GM23338 (cell line): Measurements from ENCODE around the gene PDGFC. TPM values are rescaled to one million over a fixed set of nuclear protein-coding genes. Genes with fewer than 3 reads are reported as not detected.

Experiments
- ATAC-seq: fragments of 200-7000 bp; cut with Tn5 transposase; 3 replicates; pipeline ENCODE4 v1.9.1; 2020
- DNase-seq: peaks from one replicate; pipeline ENCODE4 v3.0.0-alpha.2; 2015; ENCODE audit warnings: low spot score
- H2AFZ ChIP-seq: fragments of 200-600 bp; sonication (generic); 2 replicates; pipeline ENCODE4 v1.8.0; 2016; ENCODE audit warnings: antibody characterized with exemption, mild to moderate bottlenecking, moderate library complexity
- H3F3A ChIP-seq: fragments of 200-600 bp; sonication (generic); replicated peaks from 2 replicates; pipeline ENCODE4 v1.8.0; 2017; ENCODE audit warnings: antibody characterized with exemption, mixed run types, low read depth
- H3K27ac ChIP-seq: fragments of 200-600 bp; sonication (generic); 2 replicates; pipeline ENCODE4 v1.6.1; 2016; ENCODE audit warnings: low read depth
- H3K27me3 ChIP-seq: fragments of 200-600 bp; sonication (generic); 2 replicates; pipeline ENCODE4 v1.8.0; 2016; ENCODE audit warnings: mild to moderate bottlenecking, mixed run types, moderate library complexity; ENCODE audit not compliant: insufficient read depth
- H3K36me3 ChIP-seq: fragments of 200-600 bp; sonication (generic); 2 replicates; pipeline ENCODE4 v1.8.0; 2016; ENCODE audit warnings: mild to moderate bottlenecking; ENCODE audit not compliant: insufficient read depth
- H3K4me1 ChIP-seq: fragments of 200-600 bp; sonication (generic); 2 replicates; pipeline ENCODE4 v1.8.0; 2016; ENCODE audit warnings: mild to moderate bottlenecking, moderate library complexity; ENCODE audit not compliant: insufficient read depth
- H3K4me2 ChIP-seq: fragments of 200-600 bp; sonication (generic); 2 replicates; pipeline ENCODE4 v1.7.1; 2017; ENCODE audit warnings: mixed run types
- H3K4me3 ChIP-seq: fragments of 200-600 bp; sonication (generic); 2 replicates; pipeline ENCODE4 v1.6.1; 2016; ENCODE audit warnings: mixed run types
- H3K79me2 ChIP-seq: fragments of 200-600 bp; sonication (generic); replicated peaks from 2 replicates; pipeline ENCODE4 v1.8.0; 2017; ENCODE audit warnings: mild to moderate bottlenecking; ENCODE audit not compliant: insufficient read depth
- H3K9me2 ChIP-seq: fragments of 200-600 bp; sonication (generic); 2 replicates; pipeline ENCODE4 v1.8.0; 2017; ENCODE audit not compliant: insufficient read depth
- H4K20me1 ChIP-seq: fragments of 200-600 bp; sonication (generic); replicated peaks from 2 replicates; pipeline ENCODE4 v1.8.0; 2017; ENCODE audit warnings: mild to moderate bottlenecking; ENCODE audit not compliant: insufficient read depth
- H3K27ac Mint-ChIP-seq: 2 replicates; pipeline ENCODE4 v1.8.0; 2020; ENCODE audit warnings: inconsistent platforms, mild to moderate bottlenecking, moderate library complexity, mixed read lengths
- H3K27me3 Mint-ChIP-seq: 3 replicates; pipeline ENCODE4 v1.8.0; 2022; ENCODE audit warnings: low read depth, mild to moderate bottlenecking, moderate library complexity, mixed read lengths, inconsistent platforms; ENCODE audit not compliant: insufficient read depth, poor library complexity
- H3K36me3 Mint-ChIP-seq: 3 replicates; pipeline ENCODE4 v1.8.0; 2021; ENCODE audit warnings: low read depth, mild to moderate bottlenecking, inconsistent platforms, moderate library complexity, mixed read lengths
- H3K4me1 Mint-ChIP-seq: 3 replicates; pipeline ENCODE4 v1.8.0; 2020; ENCODE audit warnings: mild to moderate bottlenecking, inconsistent platforms, mixed read lengths
- H3K4me3 Mint-ChIP-seq: 3 replicates; pipeline ENCODE4 v1.8.0; 2021; ENCODE audit warnings: moderate library complexity, mild to moderate bottlenecking, inconsistent platforms, mixed read lengths
- H3K9me3 Mint-ChIP-seq: 3 replicates; pipeline ENCODE4 v1.8.0; 2020; ENCODE audit warnings: moderate library complexity, mild to moderate bottlenecking, inconsistent platforms, mixed read lengths
- CREB1 ChIP-seq: fragments of 250-450 bp; sonication (Bioruptor Pico); IDR thresholded peaks from 2 replicates; pipeline ENCODE4 v1.5.0; 2020; ENCODE audit warnings: low read depth, mild to moderate bottlenecking, moderate library complexity
- EZH2 ChIP-seq: fragments of 200-600 bp; sonication (generic); IDR thresholded peaks from one replicate; pipeline ENCODE4 v1.8.0; 2017; ENCODE audit warnings: antibody characterized with exemption, mild to moderate bottlenecking, low read depth; ENCODE audit not compliant: unreplicated experiment
- JUNB ChIP-seq: IDR thresholded peaks from one replicate; pipeline ENCODE4 v1.6.1; 2016; ENCODE audit warnings: antibody characterized with exemption; ENCODE audit not compliant: unreplicated experiment
- NANOG ChIP-seq: IDR thresholded peaks from 2 replicates; pipeline ENCODE4 v1.6.1; 2016; ENCODE audit warnings: antibody characterized with exemption, borderline replicate concordance
- POLR2AphosphoS5 ChIP-seq: IDR thresholded peaks from 2 replicates; pipeline ENCODE4 v1.6.1; 2016; ENCODE audit warnings: antibody characterized with exemption, low read depth
- STAT1 ChIP-seq: IDR thresholded peaks from one replicate; pipeline ENCODE4 v1.6.1; 2016; ENCODE audit warnings: antibody characterized with exemption; ENCODE audit not compliant: unreplicated experiment
- ZNF114 ChIP-seq: fragments of 250-450 bp; sonication (Bioruptor Pico); IDR thresholded peaks from 2 replicates; pipeline ENCODE4 v1.5.0; 2020; ENCODE audit warnings: mild to moderate bottlenecking, moderate library complexity
- ZNF331 ChIP-seq: fragments of 250-450 bp; sonication (Bioruptor Pico); IDR thresholded peaks from 2 replicates; pipeline ENCODE4 v1.5.0; 2020; ENCODE audit warnings: low read depth, mild to moderate bottlenecking, moderate library complexity
- ZNF462 ChIP-seq: fragments of 250-450 bp; sonication (Bioruptor Pico); IDR thresholded peaks from 2 replicates; pipeline ENCODE4 v1.5.0; 2020; ENCODE audit warnings: mild to moderate bottlenecking, moderate library complexity
- polyA plus RNA-seq: library from polyadenylated mRNA; unstranded; fragments of >200 nt; fragmentation: Nextera tagmentation; extraction: Ambion mirVana; gene quantifications from 2 replicates; pipeline ENCODE4 v1.2.1, GENCODE V29; 2016
- total RNA-seq: library from RNA; depleted of rRNA; stranded (reverse); fragments of >200 nt; shearing (Covaris generic); gene quantifications from 2 replicates; pipeline ENCODE4 v1.2.3, GENCODE V29; 2014
- TF ChIP-seq, protein P1 (sequence below): IDR thresholded peaks from one replicate; pipeline ENCODE4 v1.6.1; 2018; ENCODE audit warnings: antibody characterized with exemption; ENCODE audit not compliant: unreplicated experiment
- TF ChIP-seq, protein P2 (sequence below): IDR thresholded peaks from 2 replicates; pipeline ENCODE4 v1.6.1; 2016; ENCODE audit warnings: antibody characterized with exemption
- TF ChIP-seq, protein P3 (sequence below), 2 experiments: fragments of 200-600 bp in 1 of 2; sonication (generic) in 1 of 2; conservative IDR thresholded peaks; 2 replicates each; pipeline versions ENCODE4 v1.5.1 to v1.6.1; 2016 to 2017; ENCODE audit warnings: antibody characterized with exemption in 2 of 2, low read depth in 2 of 2, mild to moderate bottlenecking in 2 of 2, moderate library complexity in 1 of 2

Gene PDGFC
- total and polyA plus RNA-seq, 2 experiments from 2014 or later: 1.3 to 3.4 TPM

DNA sequence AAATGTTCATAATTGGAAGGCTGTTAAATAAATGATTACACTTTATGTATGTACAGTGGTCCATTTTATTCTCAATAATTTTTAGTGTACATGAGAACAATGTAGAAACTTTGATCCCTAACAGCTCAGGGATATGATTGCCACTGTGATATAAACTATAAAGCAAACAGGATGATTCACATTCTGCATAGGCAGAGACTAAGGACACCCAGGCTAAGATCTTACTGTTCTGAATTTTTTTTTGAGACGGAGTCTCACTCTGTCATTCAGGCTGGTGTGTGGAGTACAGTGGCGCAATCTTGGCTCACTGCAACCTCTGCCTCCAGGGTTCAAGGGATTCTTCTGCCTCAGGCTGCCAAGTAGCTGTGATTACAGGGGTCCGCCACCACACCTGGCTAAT, 186.6 kb downstream of the PDGFC start:
- no peaks in the 10 kb centered on the region for H3K4me1 ChIP-seq
- no peak overlapping the region for H2AFZ ChIP-seq
- H3K27ac ChIP-seq: no peak overlapping the region
- H3F3A ChIP-seq: no peaks in the 10 kb centered on the region
- no peaks in the 10 kb centered on the region for H3K27me3 ChIP-seq
- Mint-ChIP-seq H3K27ac (no peak overlapping the region), H3K4me1 (no peaks in the 10 kb centered on the region), H3K4me3 (no peak overlapping the region), H3K36me3 (no peaks in the 10 kb centered on the region), H3K27me3 (no peaks in the 10 kb centered on the region), H3K9me3 (no peaks in the 10 kb centered on the region)
- no peak overlapping the region for H3K4me3 ChIP-seq
- peaks cover 7% of the 10 kb centered on the region; the same call in 1 of the 2 replicates for H3K9me2 ChIP-seq
- no peaks in the 10 kb centered on the region for H3K79me2 ChIP-seq
- ATAC-seq (no peak), DNase-seq (no peak)
- TF ChIP-seq, protein P1, sequence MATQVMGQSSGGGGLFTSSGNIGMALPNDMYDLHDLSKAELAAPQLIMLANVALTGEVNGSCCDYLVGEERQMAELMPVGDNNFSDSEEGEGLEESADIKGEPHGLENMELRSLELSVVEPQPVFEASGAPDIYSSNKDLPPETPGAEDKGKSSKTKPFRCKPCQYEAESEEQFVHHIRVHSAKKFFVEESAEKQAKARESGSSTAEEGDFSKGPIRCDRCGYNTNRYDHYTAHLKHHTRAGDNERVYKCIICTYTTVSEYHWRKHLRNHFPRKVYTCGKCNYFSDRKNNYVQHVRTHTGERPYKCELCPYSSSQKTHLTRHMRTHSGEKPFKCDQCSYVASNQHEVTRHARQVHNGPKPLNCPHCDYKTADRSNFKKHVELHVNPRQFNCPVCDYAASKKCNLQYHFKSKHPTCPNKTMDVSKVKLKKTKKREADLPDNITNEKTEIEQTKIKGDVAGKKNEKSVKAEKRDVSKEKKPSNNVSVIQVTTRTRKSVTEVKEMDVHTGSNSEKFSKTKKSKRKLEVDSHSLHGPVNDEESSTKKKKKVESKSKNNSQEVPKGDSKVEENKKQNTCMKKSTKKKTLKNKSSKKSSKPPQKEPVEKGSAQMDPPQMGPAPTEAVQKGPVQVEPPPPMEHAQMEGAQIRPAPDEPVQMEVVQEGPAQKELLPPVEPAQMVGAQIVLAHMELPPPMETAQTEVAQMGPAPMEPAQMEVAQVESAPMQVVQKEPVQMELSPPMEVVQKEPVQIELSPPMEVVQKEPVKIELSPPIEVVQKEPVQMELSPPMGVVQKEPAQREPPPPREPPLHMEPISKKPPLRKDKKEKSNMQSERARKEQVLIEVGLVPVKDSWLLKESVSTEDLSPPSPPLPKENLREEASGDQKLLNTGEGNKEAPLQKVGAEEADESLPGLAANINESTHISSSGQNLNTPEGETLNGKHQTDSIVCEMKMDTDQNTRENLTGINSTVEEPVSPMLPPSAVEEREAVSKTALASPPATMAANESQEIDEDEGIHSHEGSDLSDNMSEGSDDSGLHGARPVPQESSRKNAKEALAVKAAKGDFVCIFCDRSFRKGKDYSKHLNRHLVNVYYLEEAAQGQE: no peak
- TF ChIP-seq, protein P2, sequence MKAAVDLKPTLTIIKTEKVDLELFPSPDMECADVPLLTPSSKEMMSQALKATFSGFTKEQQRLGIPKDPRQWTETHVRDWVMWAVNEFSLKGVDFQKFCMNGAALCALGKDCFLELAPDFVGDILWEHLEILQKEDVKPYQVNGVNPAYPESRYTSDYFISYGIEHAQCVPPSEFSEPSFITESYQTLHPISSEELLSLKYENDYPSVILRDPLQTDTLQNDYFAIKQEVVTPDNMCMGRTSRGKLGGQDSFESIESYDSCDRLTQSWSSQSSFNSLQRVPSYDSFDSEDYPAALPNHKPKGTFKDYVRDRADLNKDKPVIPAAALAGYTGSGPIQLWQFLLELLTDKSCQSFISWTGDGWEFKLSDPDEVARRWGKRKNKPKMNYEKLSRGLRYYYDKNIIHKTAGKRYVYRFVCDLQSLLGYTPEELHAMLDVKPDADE: no peak
- TF ChIP-seq ZNF114: no peak
- no peak for TF ChIP-seq CREB1
- TF ChIP-seq EZH2: no peak
- no peak for TF ChIP-seq NANOG
- TF ChIP-seq, protein P3, sequence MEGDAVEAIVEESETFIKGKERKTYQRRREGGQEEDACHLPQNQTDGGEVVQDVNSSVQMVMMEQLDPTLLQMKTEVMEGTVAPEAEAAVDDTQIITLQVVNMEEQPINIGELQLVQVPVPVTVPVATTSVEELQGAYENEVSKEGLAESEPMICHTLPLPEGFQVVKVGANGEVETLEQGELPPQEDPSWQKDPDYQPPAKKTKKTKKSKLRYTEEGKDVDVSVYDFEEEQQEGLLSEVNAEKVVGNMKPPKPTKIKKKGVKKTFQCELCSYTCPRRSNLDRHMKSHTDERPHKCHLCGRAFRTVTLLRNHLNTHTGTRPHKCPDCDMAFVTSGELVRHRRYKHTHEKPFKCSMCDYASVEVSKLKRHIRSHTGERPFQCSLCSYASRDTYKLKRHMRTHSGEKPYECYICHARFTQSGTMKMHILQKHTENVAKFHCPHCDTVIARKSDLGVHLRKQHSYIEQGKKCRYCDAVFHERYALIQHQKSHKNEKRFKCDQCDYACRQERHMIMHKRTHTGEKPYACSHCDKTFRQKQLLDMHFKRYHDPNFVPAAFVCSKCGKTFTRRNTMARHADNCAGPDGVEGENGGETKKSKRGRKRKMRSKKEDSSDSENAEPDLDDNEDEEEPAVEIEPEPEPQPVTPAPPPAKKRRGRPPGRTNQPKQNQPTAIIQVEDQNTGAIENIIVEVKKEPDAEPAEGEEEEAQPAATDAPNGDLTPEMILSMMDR (conservative IDR thresholded peaks at IDR 0.05; ENCODE audit: low read depth in 2 of 2): no peak
- no peak for TF ChIP-seq JUNB
- TF ChIP-seq ZNF331 (CRISPR knock-in tag): no peak
- no peak for TF ChIP-seq POLR2AphosphoS5
- no peak for TF ChIP-seq STAT1
- no peak for TF ChIP-seq ZNF462 (CRISPR knock-in tag)
- no peaks in the 10 kb centered on the region for H3K36me3 ChIP-seq
- no peak overlapping the region for H3K4me2 ChIP-seq
- no peaks in the 10 kb centered on the region for H4K20me1 ChIP-seq
